ENCODE data around the gene SNAPC2. TPM values are rescaled to one million over a fixed set of nuclear protein-coding genes. Genes with fewer than 3 reads are reported as not detected.

SNAPC2 gene
- total RNA-seq, 1 experiment from 2014 or later, result 23.2 TPM

- TF ChIP-seq, protein P1, sequence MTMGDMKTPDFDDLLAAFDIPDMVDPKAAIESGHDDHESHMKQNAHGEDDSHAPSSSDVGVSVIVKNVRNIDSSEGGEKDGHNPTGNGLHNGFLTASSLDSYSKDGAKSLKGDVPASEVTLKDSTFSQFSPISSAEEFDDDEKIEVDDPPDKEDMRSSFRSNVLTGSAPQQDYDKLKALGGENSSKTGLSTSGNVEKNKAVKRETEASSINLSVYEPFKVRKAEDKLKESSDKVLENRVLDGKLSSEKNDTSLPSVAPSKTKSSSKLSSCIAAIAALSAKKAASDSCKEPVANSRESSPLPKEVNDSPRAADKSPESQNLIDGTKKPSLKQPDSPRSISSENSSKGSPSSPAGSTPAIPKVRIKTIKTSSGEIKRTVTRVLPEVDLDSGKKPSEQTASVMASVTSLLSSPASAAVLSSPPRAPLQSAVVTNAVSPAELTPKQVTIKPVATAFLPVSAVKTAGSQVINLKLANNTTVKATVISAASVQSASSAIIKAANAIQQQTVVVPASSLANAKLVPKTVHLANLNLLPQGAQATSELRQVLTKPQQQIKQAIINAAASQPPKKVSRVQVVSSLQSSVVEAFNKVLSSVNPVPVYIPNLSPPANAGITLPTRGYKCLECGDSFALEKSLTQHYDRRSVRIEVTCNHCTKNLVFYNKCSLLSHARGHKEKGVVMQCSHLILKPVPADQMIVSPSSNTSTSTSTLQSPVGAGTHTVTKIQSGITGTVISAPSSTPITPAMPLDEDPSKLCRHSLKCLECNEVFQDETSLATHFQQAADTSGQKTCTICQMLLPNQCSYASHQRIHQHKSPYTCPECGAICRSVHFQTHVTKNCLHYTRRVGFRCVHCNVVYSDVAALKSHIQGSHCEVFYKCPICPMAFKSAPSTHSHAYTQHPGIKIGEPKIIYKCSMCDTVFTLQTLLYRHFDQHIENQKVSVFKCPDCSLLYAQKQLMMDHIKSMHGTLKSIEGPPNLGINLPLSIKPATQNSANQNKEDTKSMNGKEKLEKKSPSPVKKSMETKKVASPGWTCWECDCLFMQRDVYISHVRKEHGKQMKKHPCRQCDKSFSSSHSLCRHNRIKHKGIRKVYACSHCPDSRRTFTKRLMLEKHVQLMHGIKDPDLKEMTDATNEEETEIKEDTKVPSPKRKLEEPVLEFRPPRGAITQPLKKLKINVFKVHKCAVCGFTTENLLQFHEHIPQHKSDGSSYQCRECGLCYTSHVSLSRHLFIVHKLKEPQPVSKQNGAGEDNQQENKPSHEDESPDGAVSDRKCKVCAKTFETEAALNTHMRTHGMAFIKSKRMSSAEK (CRISPR knock-in tag; IDR thresholded peaks at IDR 0.05; ENCODE audit: borderline replicate concordance), result no peak
Observed at GRCh38 chr19:7908078-7908699, 11.9 kb upstream of the SNAPC2 start (continued).

- ATAC-seq, result peak; percentile 47
- H3K4me1 Mint-ChIP-seq, result peaks cover 12% of the 10 kb centered on the region
- TF ChIP-seq, protein P2, sequence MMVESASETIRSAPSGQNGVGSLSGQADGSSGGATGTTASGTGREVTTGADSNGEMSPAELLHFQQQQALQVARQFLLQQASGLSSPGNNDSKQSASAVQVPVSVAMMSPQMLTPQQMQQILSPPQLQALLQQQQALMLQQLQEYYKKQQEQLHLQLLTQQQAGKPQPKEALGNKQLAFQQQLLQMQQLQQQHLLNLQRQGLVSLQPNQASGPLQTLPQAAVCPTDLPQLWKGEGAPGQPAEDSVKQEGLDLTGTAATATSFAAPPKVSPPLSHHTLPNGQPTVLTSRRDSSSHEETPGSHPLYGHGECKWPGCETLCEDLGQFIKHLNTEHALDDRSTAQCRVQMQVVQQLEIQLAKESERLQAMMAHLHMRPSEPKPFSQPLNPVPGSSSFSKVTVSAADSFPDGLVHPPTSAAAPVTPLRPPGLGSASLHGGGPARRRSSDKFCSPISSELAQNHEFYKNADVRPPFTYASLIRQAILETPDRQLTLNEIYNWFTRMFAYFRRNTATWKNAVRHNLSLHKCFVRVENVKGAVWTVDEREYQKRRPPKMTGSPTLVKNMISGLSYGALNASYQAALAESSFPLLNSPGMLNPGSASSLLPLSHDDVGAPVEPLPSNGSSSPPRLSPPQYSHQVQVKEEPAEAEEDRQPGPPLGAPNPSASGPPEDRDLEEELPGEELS (CRISPR knock-in tag; IDR thresholded peaks at IDR 0.05), result no peak
- TF ChIP-seq, protein P3, sequence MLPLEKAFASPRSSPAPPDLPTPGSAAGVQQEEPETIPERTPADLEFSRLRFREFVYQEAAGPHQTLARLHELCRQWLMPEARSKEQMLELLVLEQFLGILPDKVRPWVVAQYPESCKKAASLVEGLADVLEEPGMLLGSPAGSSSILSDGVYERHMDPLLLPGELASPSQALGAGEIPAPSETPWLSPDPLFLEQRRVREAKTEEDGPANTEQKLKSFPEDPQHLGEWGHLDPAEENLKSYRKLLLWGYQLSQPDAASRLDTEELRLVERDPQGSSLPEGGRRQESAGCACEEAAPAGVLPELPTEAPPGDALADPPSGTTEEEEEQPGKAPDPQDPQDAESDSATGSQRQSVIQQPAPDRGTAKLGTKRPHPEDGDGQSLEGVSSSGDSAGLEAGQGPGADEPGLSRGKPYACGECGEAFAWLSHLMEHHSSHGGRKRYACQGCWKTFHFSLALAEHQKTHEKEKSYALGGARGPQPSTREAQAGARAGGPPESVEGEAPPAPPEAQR (CRISPR knock-in tag; IDR thresholded peaks at IDR 0.05), result no peak
- TF ChIP-seq EMX1 (CRISPR knock-in tag; IDR thresholded peaks at IDR 0.05) (no peak), GABPB1 (CRISPR knock-in tag; IDR thresholded peaks at IDR 0.05) (no peak), ZNF263 (CRISPR knock-in tag; IDR thresholded peaks at IDR 0.05; ENCODE audit: low read depth) (no peak), ARID4B (CRISPR knock-in tag; IDR thresholded peaks at IDR 0.05; ENCODE audit: borderline replicate concordance) (no peak), ETV6 (CRISPR knock-in tag; IDR thresholded peaks at IDR 0.05) (no peak)
- TF ChIP-seq, protein P4, sequence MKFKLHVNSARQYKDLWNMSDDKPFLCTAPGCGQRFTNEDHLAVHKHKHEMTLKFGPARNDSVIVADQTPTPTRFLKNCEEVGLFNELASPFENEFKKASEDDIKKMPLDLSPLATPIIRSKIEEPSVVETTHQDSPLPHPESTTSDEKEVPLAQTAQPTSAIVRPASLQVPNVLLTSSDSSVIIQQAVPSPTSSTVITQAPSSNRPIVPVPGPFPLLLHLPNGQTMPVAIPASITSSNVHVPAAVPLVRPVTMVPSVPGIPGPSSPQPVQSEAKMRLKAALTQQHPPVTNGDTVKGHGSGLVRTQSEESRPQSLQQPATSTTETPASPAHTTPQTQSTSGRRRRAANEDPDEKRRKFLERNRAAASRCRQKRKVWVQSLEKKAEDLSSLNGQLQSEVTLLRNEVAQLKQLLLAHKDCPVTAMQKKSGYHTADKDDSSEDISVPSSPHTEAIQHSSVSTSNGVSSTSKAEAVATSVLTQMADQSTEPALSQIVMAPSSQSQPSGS (CRISPR knock-in tag; IDR thresholded peaks at IDR 0.05; ENCODE audit: borderline replicate concordance, low read depth), result no peak
- H3K27me3 Mint-ChIP-seq (ENCODE audit: low read depth), result no peaks in the 10 kb centered on the region; the same call in 1 of the 2 replicates
- no peak overlapping the region for H3K27ac Mint-ChIP-seq
- POLR2A ChIA-PET, result interaction anchor here (1.3 kb wide), 1 partner anchor 8 kb away, joined by 4 read pairs; no protein-coding TSS in a partner anchor
- no peak for DNase-seq (ENCODE audit: low spot score)
- CTCF ChIA-PET, result interaction anchor here (0.6 to 5.1 kb wide), 17 partner anchors 10 to 279 kb away, joined by 3 to 70 read pairs (median 5); partner anchors contain the start of genes LRRC8E, PET100, PRR36 and SNAPC2
- H3K9me3 Mint-ChIP-seq, result no peaks in the 10 kb centered on the region
- H3K4me3 Mint-ChIP-seq, result no peak overlapping the region
- H3K36me3 Mint-ChIP-seq, result peaks cover 11% of the 10 kb centered on the region
Observed at GRCh38 chr19:7908742-7909461, 11.2 kb upstream of the SNAPC2 start.

Data from WTC11 (cell line).